Measurements from ENCODE around the gene FBXO33.

DNA sequence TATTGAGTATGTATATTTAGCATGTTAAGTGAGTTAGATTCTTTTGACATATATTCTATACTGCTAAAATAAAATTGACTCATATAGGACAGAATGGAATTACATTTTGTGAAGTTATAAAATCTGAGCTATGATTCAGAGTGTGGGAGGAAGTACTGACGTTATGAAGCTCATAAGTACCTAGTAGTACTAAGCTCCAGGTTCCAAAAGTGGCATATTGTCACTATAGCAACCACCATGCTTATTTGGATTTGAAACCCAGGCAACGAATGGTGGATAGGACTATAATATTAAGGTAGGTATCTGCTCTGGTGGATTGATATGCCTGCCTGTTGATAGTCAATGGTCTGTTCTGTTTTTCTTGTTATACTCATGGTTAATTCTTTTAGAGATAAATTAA is 2.2 kb upstream of the FBXO33 start:
- TF ChIP-seq POLR2A (IDR thresholded peaks at IDR 0.05) (no peak), CTCF (IDR thresholded peaks at IDR 0.05) (no peak), EP300 (IDR thresholded peaks at IDR 0.05) (no peak), POLR2AphosphoS5 (IDR thresholded peaks at IDR 0.05) (no peak)
